Activated T-cell treated with anti-CD3 and anti-CD28 coated beads for 24 hours (primary cell): Measurements from ENCODE around the gene SRGAP3.

Experiments
- DNase-seq: peaks from one replicate; pipeline ENCODE4 v3.0.0-alpha.2; 2020; ENCODE audit warnings: low read depth

Gene SRGAP3

DNA sequence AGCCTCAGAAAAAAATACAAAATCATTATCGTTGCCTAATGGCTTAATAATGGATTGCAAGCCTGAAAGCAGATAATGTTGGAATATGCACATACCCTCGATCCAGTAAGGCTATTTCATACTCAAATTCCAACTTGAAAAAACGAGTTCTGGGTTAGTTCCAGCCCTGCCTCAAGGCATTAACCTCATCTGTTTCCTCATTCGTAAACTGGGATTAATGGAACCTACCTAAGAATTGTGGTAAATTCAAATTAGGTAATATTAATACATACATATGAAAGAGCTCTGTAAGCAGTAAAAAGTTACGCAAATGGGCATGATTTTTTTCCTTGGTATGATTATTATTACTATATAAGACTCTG lies 107.5 kb downstream of the SRGAP3 start:
- DNase-seq = no peak

DNA sequence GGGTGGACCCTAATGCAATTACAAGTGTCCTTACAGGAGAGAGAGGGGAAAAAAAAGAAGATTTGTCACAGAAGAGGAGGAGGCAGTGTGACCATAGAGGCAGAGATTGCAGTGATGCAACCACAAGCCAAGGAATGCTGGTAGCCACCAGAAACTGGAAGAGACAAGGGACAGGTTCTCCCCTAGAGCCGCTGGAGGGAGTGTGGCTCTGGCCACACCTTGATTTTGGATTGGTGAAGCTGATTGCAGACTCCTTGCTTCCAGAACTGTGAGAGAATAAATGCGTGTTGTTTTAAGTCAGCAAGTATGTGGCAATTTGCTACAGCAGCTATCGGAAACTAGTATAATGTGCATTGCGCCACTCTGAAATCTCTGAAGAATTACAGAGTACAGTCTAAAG lies 110.1 kb downstream of the SRGAP3 start:
- no peak for DNase-seq

DNA sequence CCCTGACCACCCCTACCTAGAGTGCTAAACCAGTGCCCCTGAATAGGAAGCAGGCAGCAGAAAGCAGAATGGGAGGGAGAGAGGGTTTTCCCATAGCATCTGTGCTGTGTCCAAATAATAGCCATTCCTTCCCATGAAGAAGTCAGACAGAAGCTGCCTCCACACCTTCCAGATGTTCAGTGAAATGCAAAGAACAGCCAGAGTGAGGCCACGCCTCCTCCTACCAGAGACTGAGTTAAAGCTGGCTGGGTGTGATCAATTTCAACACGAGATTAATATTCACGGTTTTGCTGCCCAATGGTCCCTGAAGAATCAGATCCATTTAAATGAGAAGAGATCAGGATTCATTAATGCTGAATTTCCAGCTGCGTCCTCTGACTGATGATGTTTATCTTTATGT lies 111.8 kb downstream of the SRGAP3 start:
- DNase-seq = no peak

DNA sequence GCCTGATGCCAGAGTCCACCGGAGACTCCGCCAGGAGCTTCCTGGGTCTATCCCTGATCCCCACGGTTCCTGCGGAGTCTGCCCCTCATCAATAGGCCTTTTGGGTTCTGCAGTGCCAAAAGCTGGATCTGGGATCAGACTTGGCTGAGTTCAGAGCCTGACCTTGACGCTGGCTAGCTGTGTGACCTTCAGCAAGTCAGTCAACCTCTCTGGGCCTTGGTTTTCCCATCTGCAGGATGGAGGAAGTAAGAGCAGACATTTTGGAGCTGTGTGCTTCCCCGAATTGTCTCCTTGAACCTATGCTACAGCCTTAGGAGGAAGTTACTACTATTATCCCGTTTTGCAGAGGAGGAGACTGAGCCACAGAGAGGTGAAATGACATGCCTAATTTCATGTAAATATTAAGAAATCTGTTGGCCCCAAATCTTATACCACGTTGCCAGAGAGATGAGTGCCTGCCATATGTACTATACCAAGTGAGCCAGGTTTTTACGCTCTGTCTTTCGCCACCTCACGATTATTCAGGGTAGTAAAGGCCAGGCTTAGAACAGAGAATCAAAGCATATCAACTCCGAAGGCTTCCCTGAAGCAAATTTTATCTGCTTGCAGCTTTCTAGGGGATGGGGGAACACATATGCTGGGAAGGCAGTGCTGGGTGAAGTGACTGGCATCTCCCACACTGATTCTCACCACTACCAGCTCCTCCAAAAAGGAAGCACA lies 112.5 kb downstream of the SRGAP3 start:
- DNase-seq = no peak

DNA sequence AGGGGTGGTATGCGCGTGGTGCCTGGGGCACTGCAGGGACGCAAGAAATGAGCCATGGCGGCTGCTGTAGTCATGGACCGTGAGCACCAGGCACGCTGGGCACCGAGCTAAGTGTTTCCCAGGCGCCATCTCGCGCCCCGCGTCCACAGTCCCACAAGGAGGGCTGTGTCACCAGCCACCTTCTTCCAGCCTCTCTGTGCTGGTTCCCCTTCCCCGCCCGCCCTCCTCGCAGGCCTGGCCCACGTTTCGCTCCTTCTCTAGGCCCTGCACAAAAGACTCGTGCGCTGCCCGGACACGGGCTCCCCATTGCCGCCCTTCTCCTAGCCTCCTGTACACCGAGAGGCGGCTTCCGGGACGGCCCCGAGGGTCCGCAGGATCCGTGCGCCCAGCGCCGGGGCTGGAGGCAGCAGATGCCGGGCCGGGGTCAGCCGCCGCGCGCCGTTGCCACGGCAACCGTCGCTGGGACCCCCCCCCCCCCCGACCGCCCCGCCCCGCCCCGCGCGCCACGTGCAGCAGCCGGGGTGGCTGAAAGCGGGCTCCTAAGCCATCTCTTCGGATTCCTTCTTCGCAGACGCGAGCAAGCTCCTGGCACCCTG lies 113.4 kb downstream of the SRGAP3 start:
- no peak for DNase-seq

DNA sequence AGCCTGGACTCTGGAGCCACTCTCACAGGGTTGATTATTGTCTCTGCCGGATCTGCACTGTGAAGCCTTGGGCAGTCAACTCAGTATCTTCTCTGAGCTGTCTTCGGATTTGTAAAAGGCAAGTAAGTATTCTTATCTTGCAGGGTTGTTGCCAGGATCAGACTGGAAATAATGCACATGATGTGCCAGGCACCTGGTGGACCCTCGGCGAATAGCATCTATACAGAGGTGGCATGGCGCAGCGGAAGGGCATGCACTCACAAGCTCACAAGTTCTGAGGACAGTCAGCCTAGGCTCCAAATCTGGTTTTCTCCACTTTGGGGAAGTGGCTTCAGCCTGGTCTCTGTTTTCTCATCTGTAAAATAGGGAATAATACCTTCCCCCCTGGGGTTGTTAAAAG lies 113.9 kb downstream of the SRGAP3 start:
- no peak for DNase-seq

DNA sequence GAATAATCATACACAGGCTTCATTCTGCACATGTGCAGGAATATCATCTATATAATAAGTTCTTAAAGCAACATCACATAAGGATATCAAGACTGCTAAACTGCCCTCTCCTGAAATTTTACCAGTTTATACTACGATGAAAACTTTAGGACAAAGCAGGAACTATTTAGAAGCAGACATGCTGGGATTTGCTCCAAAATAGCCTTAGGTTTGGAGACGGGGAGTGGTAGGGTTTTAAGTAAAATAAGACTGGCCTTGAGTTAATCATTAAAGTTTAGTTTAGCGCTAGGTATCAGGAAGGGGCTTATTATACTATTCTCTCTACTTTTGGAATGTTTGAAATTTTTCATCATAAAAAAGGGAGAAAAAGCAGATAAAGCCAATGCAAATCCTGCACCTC lies 115.8 kb downstream of the SRGAP3 start:
- DNase-seq = no peak

DNA sequence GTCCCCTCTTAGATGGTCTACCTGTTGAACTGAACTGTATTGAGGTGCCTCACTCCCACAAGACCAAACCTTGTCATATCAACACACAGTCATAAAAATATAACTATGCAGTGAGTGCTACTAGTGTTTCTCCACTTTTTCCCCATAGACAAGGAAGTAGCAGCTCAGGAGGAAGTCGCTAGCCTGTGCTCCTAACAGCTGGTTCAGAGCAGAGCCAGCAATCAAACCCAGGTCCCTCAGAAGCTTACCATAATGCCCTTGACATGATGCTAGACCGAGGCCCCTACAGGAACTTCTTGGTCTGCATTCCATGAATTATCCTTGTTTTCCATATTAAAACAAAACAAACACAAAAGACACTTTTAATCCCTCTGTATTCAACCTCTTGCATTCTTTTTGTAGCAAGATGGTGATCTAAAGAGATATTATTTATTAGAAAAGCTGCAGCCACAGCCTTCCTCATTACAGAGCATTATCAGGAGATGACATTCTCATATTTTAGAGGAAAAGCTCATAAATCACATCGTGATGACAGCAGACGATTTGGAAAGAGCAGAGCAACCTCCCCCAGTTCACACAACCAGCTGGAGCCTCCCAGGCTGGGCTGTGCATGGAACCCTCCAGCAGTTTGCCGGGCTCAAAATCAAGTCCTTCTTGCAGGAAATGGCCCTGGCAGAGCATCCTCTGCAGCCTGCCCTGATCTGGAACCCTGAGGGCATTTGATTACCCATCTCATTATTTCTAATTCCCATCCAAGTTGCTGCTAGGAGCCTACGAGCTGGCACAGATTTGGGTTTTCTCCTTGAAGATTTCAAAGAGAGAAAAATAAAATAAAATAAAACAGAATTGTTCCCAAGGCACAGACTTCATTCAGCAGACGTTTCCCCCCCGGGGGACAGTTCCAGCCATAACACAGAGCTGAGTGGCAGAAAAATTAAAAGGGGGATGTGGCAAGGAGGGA lies 118.8 kb downstream of the SRGAP3 start:
- DNase-seq = no peak

DNA sequence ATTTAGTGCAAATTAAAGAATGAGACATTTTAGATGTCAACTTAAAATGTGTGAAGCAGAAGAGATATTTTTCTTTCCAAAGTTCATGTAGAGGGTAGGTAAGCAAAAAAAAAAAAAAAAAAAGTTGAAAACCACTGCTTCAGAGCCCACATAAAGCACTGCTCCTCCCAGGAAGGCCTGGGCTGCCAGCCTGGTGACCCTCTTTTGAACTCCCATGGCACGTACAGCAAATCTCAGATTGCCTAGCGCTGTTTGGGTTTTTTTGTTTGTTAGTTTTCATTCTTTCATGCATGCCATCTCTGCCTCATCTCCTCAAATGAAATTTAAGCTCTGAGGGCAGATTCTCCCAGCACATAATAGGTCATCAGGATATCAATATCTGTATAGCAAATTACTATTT lies 120.1 kb downstream of the SRGAP3 start:
- DNase-seq = no peak

DNA sequence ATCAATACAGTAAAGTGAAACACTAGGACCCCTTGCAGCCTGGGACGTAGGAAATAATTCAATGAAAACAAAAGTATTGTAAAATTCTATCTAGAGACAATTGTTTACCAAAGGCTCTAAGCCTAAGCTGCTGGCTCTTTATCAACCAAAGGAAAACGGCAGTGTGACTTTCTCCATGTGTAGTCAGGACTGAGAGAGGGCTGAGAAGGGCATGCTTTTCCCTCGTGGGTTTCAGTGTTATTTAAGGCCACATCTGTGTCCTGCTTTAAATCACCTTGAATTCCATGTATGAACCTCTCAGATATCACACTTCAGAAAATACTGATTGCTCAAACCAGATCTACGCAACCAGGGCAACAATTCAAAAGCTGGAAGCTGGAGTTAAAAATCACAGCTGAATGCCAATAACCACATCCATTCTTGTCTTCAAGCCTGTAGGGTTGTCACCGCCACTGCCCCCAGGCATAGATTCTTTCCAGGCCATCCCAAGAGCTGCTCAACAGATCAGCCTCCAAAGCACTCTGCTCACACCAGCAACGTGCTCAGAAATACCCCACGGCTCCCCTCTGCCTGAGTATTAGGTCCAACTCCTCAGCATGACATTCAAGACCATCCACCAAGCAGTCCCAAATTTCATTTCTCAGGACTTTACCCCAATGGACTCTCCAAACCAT lies 124.0 kb downstream of the SRGAP3 start:
- DNase-seq = no peak

DNA sequence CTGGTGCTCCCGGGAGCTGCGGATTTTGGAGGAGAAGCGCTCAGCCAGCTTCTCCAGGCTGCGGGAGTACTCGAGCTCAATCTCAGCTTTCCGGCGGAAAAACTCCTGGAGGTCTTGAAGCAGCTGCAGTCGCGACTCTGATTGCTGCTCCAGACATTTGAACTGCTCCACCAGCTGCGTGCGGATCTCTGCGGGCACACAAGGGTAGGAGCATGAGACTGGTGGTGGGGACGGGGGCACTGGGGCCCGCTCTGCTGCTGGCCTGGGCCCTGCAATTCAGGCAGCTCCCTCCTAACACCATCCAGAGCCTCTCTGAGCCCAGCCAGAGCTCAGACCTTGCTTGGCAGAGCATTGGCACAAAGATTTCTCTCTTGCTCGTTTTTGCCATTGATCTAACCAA lies 124.7 kb downstream of the SRGAP3 start:
- no peak for DNase-seq

DNA sequence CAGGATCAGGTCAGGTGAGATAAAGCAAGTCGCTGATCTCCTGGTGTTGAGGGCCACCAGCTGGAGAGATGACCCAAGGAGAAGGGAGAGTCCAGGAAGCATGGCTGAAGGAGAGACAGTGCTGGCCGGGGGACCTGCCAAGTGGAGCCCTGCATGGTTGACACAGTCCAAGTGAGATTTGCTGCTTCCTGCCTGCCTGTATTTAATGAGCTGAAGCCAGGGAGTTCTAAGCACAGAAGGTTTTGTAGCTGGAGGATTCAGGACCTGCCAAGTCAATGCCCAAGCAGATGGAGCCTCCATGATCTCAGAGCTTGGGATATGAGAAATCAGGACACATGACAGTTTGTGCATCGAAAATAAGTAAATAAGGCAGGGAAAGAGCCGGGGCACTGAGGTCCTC lies 125.6 kb downstream of the SRGAP3 start:
- DNase-seq = no peak

DNA sequence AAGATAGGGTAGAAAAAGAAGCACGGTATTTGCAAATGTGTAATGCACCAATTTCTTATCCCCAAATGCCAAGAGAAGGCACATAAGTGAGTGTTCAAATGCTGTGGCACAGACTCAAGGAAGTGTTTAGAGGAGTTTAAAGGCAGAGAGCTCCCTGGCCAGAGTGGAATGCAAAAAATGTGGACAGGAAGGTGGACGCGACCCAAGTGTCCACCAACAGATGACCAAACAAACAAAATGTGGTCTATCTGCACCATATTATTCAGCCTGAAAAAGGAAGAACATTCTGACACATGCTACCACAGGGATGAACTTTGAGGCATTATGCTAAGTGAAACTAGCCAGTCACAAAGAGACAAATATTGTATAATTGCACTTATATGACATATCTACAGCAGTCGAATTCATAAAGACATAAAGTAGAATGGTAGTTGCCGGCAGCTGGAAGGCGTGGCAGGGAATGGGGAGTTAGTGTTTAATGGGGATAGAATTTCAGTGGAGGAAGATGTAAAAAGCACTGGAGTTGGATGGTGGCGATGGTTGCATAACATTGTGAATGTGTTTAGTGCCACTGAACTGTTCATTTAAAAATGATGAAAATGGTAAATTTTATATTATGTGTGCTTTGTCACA lies 126.6 kb downstream of the SRGAP3 start:
- DNase-seq = no peak

DNA sequence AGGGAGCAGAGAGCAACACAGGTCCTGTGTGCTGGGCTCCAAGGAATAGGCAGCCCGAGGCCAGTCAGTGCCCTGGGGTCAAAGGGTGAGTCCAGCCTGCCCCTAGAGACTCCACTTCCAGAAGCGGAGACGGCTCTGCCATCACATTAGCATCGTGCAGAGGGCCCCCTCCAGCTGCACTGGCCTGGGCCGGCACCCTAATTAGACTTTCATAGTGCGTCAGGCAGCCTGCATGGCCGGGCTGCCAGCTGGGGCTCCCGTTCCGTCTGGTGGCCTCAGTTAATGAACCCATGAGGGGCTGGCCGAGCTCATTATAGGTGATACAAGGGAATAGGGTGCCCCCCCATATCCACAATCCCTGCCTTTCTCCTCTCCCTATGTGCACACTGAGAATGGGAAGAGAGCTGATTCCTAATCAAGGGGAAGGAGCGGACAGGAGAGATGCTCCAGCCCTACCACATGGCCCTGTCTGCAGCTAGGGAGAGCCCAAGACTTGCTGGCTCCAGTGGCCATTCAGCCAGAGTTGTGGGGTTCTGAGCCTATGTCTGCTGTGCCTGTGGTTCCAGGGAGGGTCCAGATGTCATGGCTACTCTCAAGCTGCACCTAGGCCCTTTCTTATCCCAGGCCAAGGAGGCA lies 128.0 kb downstream of the SRGAP3 start:
- no peak for DNase-seq

DNA sequence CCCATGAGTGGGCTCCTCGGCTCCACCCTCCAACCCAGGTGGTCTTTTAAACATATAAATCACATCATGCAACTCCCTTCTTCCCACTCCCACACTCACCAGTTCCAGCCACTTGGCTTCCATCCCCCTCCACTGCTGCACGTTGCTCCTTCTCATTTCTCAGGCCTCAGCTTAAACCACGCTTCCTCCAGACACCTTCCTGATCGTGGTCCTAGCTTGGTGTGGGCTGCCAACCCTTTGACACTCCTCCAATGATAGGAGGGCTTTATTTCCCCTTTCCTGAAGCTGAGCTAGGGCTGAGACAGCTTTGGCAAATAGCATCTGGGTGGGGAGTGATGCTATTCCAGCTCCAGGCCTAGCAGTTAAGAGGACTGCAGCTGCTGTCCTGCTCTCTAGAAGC lies 130.1 kb downstream of the SRGAP3 start:
- DNase-seq = no peak

DNA sequence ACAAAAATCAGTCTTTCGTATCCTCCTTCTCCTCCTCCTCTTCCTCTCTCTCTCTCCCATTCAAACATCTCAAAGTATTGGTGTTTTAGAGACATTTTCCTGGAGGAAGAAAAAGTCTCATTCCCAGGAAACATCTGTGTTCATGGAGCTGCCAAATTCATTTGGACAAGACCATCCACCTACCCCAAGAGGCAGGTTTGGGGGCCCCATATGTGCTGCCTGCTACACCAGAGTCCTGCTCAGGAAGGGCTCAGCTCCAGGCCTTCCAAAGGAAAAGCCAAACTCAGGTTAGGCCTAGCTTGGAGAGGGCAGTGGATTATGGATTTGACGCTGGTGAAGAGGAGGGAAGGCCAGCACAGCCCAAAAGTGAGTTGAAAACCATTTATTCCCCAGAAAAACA lies 131.2 kb downstream of the SRGAP3 start:
- no peak for DNase-seq

DNA sequence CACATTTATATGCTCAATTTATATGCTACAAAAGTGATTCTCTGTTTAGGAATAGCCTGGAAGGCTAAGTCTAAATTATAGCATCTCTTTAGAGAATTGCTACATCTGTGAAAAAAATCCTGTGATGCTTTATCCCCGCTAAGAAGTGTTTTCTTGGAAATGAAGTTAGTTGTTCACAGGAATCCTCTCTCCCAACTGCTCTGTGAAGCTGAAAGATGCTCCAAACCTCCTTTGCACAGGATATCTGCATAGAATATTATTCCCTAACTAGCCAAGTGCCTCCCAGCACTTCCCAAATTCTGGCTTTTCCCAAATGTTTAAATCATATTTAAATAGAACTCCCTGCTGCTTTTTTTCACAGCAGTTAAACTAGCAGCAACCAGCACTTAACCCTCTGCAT lies 132.2 kb downstream of the SRGAP3 start:
- DNase-seq = no peak

DNA sequence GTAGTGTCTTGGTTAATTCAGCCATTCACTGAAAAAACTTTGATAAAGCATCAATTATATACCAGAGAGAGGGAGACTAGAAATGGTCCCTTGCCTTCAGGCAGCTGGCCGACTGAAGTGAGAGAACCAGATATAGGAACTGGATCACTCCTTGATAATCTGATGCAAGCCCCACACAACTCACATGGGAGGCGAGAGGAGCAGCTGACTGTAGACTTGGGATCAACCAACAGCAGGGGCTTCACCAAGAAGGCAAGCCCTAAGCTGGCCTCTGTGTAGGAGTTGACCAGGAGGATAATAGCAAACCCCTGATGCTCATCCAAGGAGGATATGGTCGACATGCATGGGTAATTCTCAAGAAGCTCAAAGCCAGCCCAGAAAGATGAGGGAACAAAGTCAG lies 133.1 kb downstream of the SRGAP3 start:
- no peak for DNase-seq

DNA sequence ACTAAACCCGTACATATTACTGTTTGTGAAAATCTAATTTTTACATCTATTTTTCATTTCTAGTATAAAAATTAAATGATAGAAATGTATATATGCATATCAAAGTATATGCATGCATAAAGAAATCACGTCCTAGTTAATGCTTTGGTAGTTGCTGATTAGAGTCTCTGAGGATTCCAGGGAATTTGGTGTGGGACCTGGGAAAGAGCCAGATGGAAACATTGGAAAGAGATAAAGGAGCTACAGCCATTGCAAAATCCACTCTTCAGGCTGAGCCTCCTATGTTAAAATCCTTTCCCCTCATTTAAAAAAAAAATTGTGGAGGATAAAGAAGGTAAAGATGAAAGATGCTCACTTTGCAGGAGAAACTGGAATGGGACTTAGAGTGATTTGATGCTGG lies 134.1 kb downstream of the SRGAP3 start:
- DNase-seq = no peak

DNA sequence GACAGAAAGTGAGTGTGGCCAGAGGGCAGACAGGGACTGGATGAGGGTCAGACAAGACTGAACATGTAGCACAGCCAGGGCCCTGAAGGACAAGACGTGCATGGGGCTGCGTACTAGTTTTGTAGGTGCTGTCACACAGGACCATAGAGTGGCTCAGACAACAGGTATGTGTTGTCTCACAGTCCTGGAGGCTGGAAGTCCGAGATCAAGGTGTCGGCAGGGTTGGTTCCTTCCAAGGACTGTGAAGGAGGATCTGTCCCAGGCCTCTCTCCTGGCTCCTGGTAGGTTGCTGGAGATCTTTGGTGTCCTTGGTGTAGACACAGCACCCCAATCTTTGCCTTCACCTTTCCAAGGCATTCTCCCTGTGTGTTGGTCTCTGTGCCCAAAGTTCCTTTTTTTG lies 136.4 kb downstream of the SRGAP3 start:
- DNase-seq = no peak

DNA sequence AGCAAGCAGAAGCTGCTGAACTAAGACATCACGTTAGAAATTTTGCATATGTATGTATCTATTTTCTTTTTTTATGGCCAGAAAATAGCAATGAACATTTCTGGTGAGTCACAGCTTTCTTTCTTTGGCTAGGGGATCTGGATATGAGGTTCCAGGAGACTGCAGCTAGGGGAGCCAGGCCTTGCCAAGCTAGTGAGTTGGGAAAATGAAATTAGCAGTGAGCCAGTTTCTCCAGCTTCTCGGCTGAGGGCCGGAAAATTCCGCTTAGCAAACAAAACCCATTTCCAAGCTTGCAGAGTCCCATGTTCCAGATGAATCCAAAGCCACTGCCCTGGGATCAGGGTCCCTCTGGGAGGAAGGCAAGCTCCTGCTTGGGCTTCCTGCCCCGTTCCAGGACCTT lies 137.6 kb downstream of the SRGAP3 start:
- no peak for DNase-seq

DNA sequence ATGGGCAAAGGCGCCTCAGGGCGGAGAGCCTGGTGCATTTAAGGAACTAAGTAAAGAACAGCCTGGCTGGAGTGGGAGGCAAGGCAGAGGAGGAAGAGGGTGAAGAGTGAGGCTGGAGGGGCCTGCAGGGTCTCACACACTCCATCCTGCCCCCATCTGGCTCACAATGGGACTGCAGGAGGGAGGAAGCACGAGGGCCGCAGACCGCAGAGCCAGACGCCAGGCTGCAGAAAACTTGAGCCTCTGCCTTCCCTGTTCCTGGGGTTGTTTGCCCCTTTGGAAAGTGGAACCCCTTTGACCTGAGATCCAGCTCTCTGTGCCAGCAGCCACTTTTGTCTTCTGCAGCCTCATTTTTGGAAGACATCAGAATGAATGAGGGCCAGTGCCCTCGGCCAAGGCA lies 138.0 kb downstream of the SRGAP3 start:
- DNase-seq = no peak
